Skin epidermis (tissue), 12 donors: Measurements from ENCODE around the gene EPB41L4A.

Source experiments
- H3K27ac ChIP-seq, 21 experiments: fragments of 200-600 bp; sonication (generic) in 11 of 21; one replicate each; pipeline ENCODE4 v1.5.0; 2020; ENCODE audit warnings: mild to moderate bottlenecking in 3 of 21, inconsistent platforms in 2 of 21, moderate library complexity in 2 of 21
- H3K4me3 ChIP-seq, 7 experiments: fragments of 200-600 bp; sonication (generic) in 2 of 7; one replicate each; pipeline ENCODE4 v1.5.0; 2020; ENCODE audit warnings: inconsistent platforms in 2 of 7, mild to moderate bottlenecking in 2 of 7, moderate library complexity in 1 of 7

Gene EPB41L4A

DNA sequence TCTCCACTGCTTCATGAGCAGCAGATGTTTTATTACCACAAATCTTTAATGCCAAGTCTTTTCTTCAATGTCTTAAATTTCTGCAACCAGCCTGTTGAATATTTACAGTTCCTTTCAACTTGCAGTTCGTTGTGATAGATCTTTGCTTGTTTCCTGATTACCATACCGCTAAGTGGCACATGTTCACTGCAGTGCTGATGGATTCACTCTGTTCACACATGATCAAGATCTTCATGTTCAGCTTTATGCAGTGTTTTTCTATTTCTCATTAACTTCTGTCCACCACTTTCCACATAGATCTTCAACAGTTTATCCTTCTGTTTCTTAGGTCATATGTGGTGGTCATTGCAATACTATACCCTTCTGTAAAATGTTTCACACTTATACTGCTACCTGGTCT, 280.6 kb downstream of the EPB41L4A start:
- H3K27ac ChIP-seq: no peak overlapping the region
- H3K4me3 ChIP-seq: no peak overlapping the region

DNA sequence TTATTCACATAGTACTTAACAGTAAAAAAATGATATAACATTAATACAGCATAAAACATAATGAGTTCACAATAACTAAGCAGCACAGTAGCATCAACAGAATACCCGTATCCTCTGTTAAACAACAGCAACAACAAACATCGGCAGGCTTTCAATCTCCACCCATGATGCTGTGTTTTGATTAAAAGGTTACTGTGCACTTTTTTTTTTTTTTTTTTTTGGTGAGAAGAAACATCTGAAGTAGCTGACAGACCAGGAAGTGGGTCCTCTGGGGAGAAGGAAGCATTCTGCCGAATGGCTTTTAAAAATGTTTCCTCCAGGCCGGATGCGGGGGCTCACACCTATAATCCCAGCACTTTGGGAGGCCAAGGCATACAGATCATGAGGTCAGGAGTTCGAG, 282.3 kb downstream of the EPB41L4A start:
- Histone ChIP-seq H3K27ac (no peak overlapping the region), H3K4me3 (no peak overlapping the region)

DNA sequence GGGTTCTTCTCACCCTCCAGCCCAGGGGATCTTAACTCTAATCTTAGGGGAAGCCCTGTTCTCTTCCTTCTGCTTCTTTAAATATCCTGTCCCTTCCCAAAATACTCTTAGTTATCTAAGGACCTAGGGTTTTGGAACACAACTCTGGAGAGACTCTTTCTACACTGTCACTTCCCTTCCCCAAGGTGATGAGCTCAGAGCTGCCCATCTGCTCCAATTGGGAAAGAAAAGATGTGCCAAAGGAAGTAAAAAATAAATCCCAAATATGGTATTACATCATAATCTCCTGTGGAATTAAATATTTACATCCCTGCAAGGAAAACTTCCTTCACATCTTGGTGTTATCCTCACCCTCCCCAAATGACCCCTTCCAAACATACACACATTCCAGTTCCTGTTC, 291.2 kb downstream of the EPB41L4A start:
- H3K4me3 ChIP-seq: no peak overlapping the region
- H3K27ac ChIP-seq: no peak overlapping the region

GRCh38 chr5:112126982-112127381, 292.1 kb downstream of the EPB41L4A start:
- Histone ChIP-seq H3K4me3 (no peak overlapping the region), H3K27ac (no peak overlapping the region)

GRCh38 chr5:112125903-112126302, 293.2 kb downstream of the EPB41L4A start:
- H3K4me3 ChIP-seq: no peak overlapping the region
- H3K27ac ChIP-seq: no peak overlapping the region

- no peak overlapping the region for H3K4me3 ChIP-seq
- no peak overlapping the region for H3K27ac ChIP-seq
Observed at GRCh38 chr5:112124788-112125187, 294.3 kb downstream of the EPB41L4A start.

DNA sequence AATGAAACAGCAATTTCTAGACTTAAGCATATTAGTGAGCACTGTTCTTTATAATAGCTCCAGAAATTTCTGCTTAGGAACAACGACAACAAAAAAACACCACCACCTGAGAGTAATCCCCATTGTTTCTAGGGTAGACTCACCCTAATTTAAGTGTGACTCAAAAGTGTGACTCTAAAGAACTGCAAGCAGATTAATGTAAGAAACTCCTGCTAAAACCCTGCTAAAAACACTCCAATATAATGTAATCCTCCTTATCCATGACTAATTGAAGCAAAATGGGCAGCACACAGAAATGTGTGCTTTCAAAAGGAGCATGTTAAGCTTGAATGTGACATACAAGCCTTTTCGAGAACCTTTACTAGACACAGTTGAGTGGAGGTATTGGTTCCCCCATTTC, 296.0 kb downstream of the EPB41L4A start:
- H3K4me3 ChIP-seq: no peak overlapping the region
- no peak overlapping the region for H3K27ac ChIP-seq

GRCh38 chr5:112122353-112122752, 296.7 kb downstream of the EPB41L4A start:
- H3K27ac ChIP-seq: no peak overlapping the region
- no peak overlapping the region for H3K4me3 ChIP-seq

GRCh38 chr5:112121258-112121657, 297.8 kb downstream of the EPB41L4A start:
- no peak overlapping the region for H3K27ac ChIP-seq
- no peak overlapping the region for H3K4me3 ChIP-seq

DNA sequence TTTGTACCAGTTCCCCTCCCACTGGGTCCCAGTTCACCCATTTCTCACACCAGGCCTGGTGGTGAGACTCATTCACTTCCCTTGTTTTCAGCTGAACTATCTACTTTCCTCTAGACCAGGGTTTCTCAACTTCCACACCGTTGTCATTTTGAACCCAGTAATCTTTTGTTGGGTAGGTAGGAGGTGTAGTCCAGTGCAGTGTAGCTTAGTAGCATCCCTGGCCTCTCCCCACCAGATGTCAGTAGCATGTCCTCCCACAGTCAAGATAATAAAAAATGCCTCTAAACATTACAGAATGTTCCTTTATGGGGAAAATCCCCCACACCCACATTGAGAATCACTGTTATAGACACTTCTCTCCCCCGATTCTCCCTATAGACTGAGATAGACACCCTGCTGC, 299.1 kb downstream of the EPB41L4A start:
- H3K27ac ChIP-seq: no peak overlapping the region
- no peak overlapping the region for H3K4me3 ChIP-seq

GRCh38 chr5:112119508-112119907, 299.6 kb downstream of the EPB41L4A start:
- no peak overlapping the region for H3K4me3 ChIP-seq
- no peak overlapping the region for H3K27ac ChIP-seq

DNA sequence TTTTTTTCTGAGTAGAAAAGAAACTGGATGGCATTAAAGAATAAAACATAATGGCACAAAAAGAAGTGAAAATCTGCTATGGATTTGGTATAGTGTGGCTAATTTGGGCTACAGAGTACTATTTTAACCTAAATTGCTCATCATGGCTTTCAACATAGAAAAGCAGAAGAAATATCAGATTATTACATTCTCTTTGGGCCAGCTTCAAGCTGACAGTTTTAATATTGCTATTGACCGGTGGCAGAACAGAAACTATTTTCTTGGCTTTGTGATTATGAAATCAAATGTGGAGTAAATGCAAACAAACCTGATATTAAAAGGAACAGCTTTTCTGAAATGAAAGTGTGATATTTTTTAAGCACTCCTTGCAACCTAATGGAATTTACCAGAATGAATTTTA, 301.5 kb downstream of the EPB41L4A start:
- no peak overlapping the region for H3K4me3 ChIP-seq
- no peak overlapping the region for H3K27ac ChIP-seq

DNA sequence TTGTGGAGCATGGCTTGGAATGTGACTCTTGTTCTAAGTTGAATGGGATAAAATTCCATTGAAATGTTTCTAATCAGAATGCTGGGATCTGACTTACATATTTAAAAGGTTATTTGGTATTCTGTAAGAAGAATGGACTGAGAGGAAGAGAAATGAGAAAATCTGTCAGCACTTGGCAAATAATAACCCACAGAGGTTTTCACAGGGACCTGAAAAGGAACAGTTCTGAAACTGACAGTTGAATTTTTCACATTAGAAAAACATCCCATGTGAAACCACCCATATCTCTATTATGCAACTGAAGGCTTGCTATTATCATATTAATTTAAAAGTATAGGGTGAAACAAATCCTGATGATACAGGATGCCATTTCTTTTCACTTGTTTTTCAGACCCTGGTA, 302.7 kb downstream of the EPB41L4A start:
- no peak overlapping the region for H3K4me3 ChIP-seq
- H3K27ac ChIP-seq: no peak overlapping the region

DNA sequence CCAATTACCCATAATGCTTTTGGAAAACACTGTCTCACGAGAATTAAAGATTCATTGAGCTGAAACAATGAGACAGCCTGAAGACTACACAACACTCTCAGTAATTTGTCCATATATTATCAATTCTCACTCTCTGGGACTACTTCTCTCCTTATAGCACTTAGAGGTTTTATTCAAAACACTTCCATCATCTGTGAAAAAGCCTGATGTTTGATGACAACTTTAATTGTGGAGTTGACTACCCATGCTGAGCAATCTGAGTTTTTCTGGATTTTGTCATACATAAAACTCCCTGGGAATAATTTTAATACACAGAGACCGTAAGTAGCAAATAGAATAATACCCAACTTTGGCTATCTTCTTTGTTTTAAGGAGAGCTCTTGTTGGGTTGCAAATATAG, 305.5 kb downstream of the EPB41L4A start:
- Histone ChIP-seq H3K27ac (no peak overlapping the region), H3K4me3 (no peak overlapping the region)
